K562 (cell line): ENCODE measurements around the gene ARHGAP22. TPM values are rescaled to one million over a fixed set of nuclear protein-coding genes. Genes with fewer than 3 reads are reported as not detected.

Experiments used
- ATAC-seq: fragments of 200-7000 bp; cut with Tn5 transposase; 3 replicates; pipeline ENCODE4 v1.9.1; 2020; ENCODE audit warnings: moderate library complexity
- BruUV-seq: library from RNA; stranded (reverse); fragments of 400-500 nt; replicated peaks from 2 replicates; lab custom pipeline; 2021; lab: Mats Ljungman, UMichigan
- CTCF ChIA-PET: fragments of 300-600 bp; formaldehyde crosslinking; extraction: SDS; loops from one replicate; lab custom pipeline; 2021; ENCODE audit warnings: low intra/inter-chr PET ratio; lab: Yijun Ruan, JAX
- POLR2A ChIA-PET: fragments of 300-600, 350-650 bp; sonication (Branson Sonifier 250); formaldehyde crosslinking; extraction: SDS; loops from one replicate; lab custom pipeline; 2021; ENCODE audit warnings: antibody characterized with exemption, inconsistent platforms; lab: Yijun Ruan, JAX
- DNase-seq, 4 experiments: peaks; one replicate each; pipeline versions ENCODE4 v3.0.0 to v3.0.0-alpha.2; 2011 to 2018; ENCODE audit warnings: low spot score in 3 of 4, mixed read lengths in 3 of 4; ENCODE audit errors: extremely low read depth in 1 of 4
- FAIRE-seq: peaks from 2 replicates; lab custom pipeline; 2011; peaks lifted over from hg19 to GRCh38; lab: Jason Lieb, UNC
- H2AFZ ChIP-seq: 2 replicates; pipeline ENCODE4 v1.6.0; 2011; ENCODE audit warnings: low read depth, low read length, control low read depth, inconsistent platforms
- H3K27ac ChIP-seq: fragments of 200-600 bp; 3 replicates; pipeline ENCODE4 v1.8.0; 2011; ENCODE audit warnings: low read depth, mild to moderate bottlenecking, control low read depth, inconsistent platforms, low read length, moderate library complexity, mixed read lengths; ENCODE audit errors: extremely low read depth
- H3K27me3 ChIP-seq, 2 experiments: fragments of 300-600 bp in 1 of 2; 2 replicates in 1 of 2; 3 replicates in 1 of 2; pipeline versions ENCODE4 v1.6.0 to v1.8.0; 2011; ENCODE audit warnings: inconsistent platforms in 2 of 2, low read length in 2 of 2, mild to moderate bottlenecking in 1 of 2, mixed read lengths in 1 of 2, moderate library complexity in 1 of 2; ENCODE audit not compliant: control insufficient read depth in 2 of 2, insufficient read depth in 2 of 2
- H3K36me3 ChIP-seq: fragments of 300-600 bp; 3 replicates; pipeline ENCODE4 v1.8.0; 2011; ENCODE audit warnings: mild to moderate bottlenecking, low read length, inconsistent platforms; ENCODE audit not compliant: control insufficient read depth, insufficient read depth
- H3K4me1 ChIP-seq, 2 experiments: fragments of 200-600 bp in 1 of 2; replicated peaks in 1 of 2; 2 replicates in 1 of 2; 3 replicates in 1 of 2; pipeline versions ENCODE4 v1.5.1 to v1.8.0; 2011; ENCODE audit warnings: inconsistent platforms in 2 of 2, low read length in 2 of 2, mild to moderate bottlenecking in 1 of 2, mixed read lengths in 1 of 2, moderate library complexity in 1 of 2; ENCODE audit not compliant: control insufficient read depth in 2 of 2, insufficient read depth in 2 of 2
- H3K4me2 ChIP-seq: 2 replicates; pipeline ENCODE4 v1.6.1; 2011; ENCODE audit warnings: low read length, control low read depth, inconsistent platforms, mixed read lengths; ENCODE audit not compliant: insufficient read depth
- H3K4me3 ChIP-seq: fragments of 200-600 bp; sonication (generic), shearing (Covaris generic); 2 replicates; pipeline ENCODE4 v1.5.1; 2016; ENCODE audit warnings: control low read depth, inconsistent platforms
- H3K79me2 ChIP-seq: fragments of 200-600 bp; 3 replicates; pipeline ENCODE4 v1.8.0; 2011; ENCODE audit warnings: low read length, inconsistent platforms; ENCODE audit not compliant: control insufficient read depth, insufficient read depth
- H3K9ac ChIP-seq, 2 experiments: 2 replicates each; pipeline versions ENCODE4 v1.6.0 to v1.6.1; 2011; ENCODE audit warnings: low read depth in 2 of 2, low read length in 2 of 2, control low read depth in 1 of 2, inconsistent platforms in 1 of 2, mild to moderate bottlenecking in 1 of 2, mixed read lengths in 1 of 2; ENCODE audit not compliant: insufficient read depth in 1 of 2
- H3K9me1 ChIP-seq: one replicate; pipeline ENCODE4 v1.6.0; 2011; ENCODE audit warnings: inconsistent platforms, mild to moderate bottlenecking, low read length, moderate library complexity; ENCODE audit not compliant: control insufficient read depth, insufficient read depth
- H3K9me3 ChIP-seq: replicated peaks from 2 replicates; pipeline ENCODE4 v1.5.1; 2011; ENCODE audit warnings: low read depth, low read length, inconsistent platforms; ENCODE audit not compliant: control insufficient read depth, insufficient read depth
- H4K20me1 ChIP-seq: replicated peaks from 2 replicates; pipeline ENCODE4 v1.6.1; 2011; ENCODE audit warnings: low read length, inconsistent platforms, mixed read lengths; ENCODE audit not compliant: control insufficient read depth, insufficient read depth
- GATAD2A ChIP-seq: fragments of 450-650 bp; IDR thresholded peaks from 2 replicates; pipeline ENCODE4 v1.6.1; 2017
- MAX ChIP-seq: sonication (generic); formaldehyde crosslinking; IDR thresholded peaks from 2 replicates; pipeline ENCODE4 v1.9.0; 2022; ENCODE audit warnings: mild to moderate bottlenecking, missing genetic modification reagents
- RBFOX2 ChIP-seq: fragments of 200-400 bp; formaldehyde crosslinking; IDR thresholded peaks from 2 replicates; pipeline ENCODE4 v1.6.1; 2017; ENCODE audit warnings: low read depth, mild to moderate bottlenecking, low read length, moderate library complexity
- RNF2 ChIP-seq: sonication (generic); IDR thresholded peaks from 2 replicates; pipeline ENCODE4 v1.6.1; 2016
- TAL1 ChIP-seq: fragments of 450-650 bp; IDR thresholded peaks from 2 replicates; pipeline ENCODE4 v1.6.1; 2016; ENCODE audit warnings: mild to moderate bottlenecking
- TBP ChIP-seq: optimal IDR thresholded peaks from 2 replicates; pipeline ENCODE3; 2011; ENCODE audit warnings: low read depth, low read length, improper control_type of control experiment
- ZBTB7A ChIP-seq: IDR thresholded peaks from 2 replicates; pipeline ENCODE4 v1.6.1; 2011; ENCODE audit warnings: low read depth, mild to moderate bottlenecking, low read length, moderate library complexity, borderline replicate concordance; ENCODE audit not compliant: control insufficient read depth
- ZNF175 ChIP-seq: fragments of 200-800 bp; sonication (Bioruptor generic); IDR thresholded peaks from 2 replicates; pipeline ENCODE4 v1.6.1; 2016; ENCODE audit warnings: low read depth, mild to moderate bottlenecking, missing genetic modification characterization, missing compliant biosample characterization
- ZNF311 ChIP-seq: fragments of 250-450 bp; sonication (Bioruptor Pico); IDR thresholded peaks from 2 replicates; pipeline ENCODE4 v1.4.0; 2020; ENCODE audit warnings: mild to moderate bottlenecking, moderate library complexity
- ZNF395 ChIP-seq: fragments of 200-800 bp; sonication (Bioruptor generic); IDR thresholded peaks from 2 replicates; pipeline ENCODE4 v1.6.1; 2017; ENCODE audit warnings: missing genetic modification characterization, missing compliant biosample characterization
- ZNF639 ChIP-seq, 2 experiments: fragments of 200-800 bp in 1 of 2; sonication (Bioruptor generic) in 1 of 2; sonication (generic) in 1 of 2; formaldehyde crosslinking in 1 of 2; IDR thresholded peaks in 1 of 2; conservative IDR thresholded peaks in 1 of 2; 2 replicates each; pipeline versions ENCODE4 v1.5.0 to v1.6.1; 2016 to 2020; ENCODE audit warnings: missing compliant biosample characterization in 1 of 2, missing genetic modification characterization in 1 of 2, missing genetic modification reagents in 1 of 2
- ZNF740 ChIP-seq, 3 experiments: fragments of 200-800 bp in 1 of 3; sonication (Bioruptor generic) in 1 of 3; sonication (generic) in 1 of 3; formaldehyde crosslinking in 1 of 3; IDR thresholded peaks; 2 replicates each; pipeline versions ENCODE4 v1.6.1 to v1.8.0; 2016 to 2022; ENCODE audit warnings: mild to moderate bottlenecking in 2 of 3, missing compliant biosample characterization in 2 of 3, missing genetic modification characterization in 2 of 3, missing genetic modification reagents in 1 of 3
- WGBS: fragments of 100-300 bp; shearing (Covaris generic); methylation state at CpG from one replicate; pipeline ENCODE4 v1.1.6; 2016; ENCODE audit warnings: low coverage, mixed read lengths; ENCODE audit not compliant: insufficient coverage; ENCODE audit errors: missing lambda C conversion rate; 5-methylcytosine and 5-hydroxymethylcytosine counted together
- in situ Hi-C: fragments of 300-500 bp; cut with MboI; formaldehyde crosslinking; loops from 4 replicates; pipeline ENCODE4 v1.15.0; 2018; ENCODE audit warnings: inconsistent platforms, mixed read lengths
- intact Hi-C: fragments of 100-400 bp; cut with micrococcal nuclease; formaldehyde crosslinking; loops from 2 replicates; pipeline ENCODE4 v1.14.2; 2022
- polyA plus RNA-seq, 8 experiments: library from polyadenylated mRNA; depleted of rRNA in 4 of 8; stranded (reverse) in 5 of 8; unstranded in 3 of 8; fragments of >200 nt; fragmentation: Nextera tagmentation in 2 of 8; fragmentation: Illumina TruSeq in 1 of 8; extraction: Ambion mirVana in 2 of 8; extraction: Trizol in 1 of 8; gene quantifications; 2 replicates each; pipeline versions ENCODE4 v1.2.1 to v1.2.3, GENCODE V29; 2011 to 2014; ENCODE audit warnings: inconsistent platforms in 1 of 8, missing spikeins in 1 of 8
- total RNA-seq, 7 experiments: library from RNA; depleted of rRNA in 6 of 7; stranded (reverse); fragments of >200 nt in 6 of 7; fragmentation: Illumina TruSeq in 2 of 7; extraction: Trizol in 2 of 7; gene quantifications; 2 replicates each; pipeline versions ENCODE4 v1.2.1 to v1.2.3, GENCODE V29; 2011 to 2021; ENCODE audit warnings: low replicate concordance in 1 of 7

The ARHGAP22 gene
- total and polyA plus RNA-seq, 9 of the 15 experiments (the other 6 are each of a cell fraction or from before 2014, with no cell fraction given), result 1.3 to 28.1 (median 12.7) TPM

GRCh38 chr10:48456808-48457761, 147.8 kb downstream of the ARHGAP22 start:
- peaks cover 45% of the 10 kb centered on the region; the same call in 2 of the 3 replicates for H3K36me3 ChIP-seq
- TF ChIP-seq TBP (peak; percentile 1), ZNF639 (CRISPR knock-in tag; conservative IDR thresholded peaks at IDR 0.05 in 1 of 2, IDR thresholded peaks at IDR 0.05 in 1 of 2) (0 out of 4 replicates have a peak, but pooled peaks of 1 of the 2 experiments have one; percentile 49), ZNF175 (CRISPR knock-in tag) (no peak), TAL1 (no peak), ZNF311 (0 out of 2 replicates have a peak, but pooled peaks have one; percentile 24), ZBTB7A (0 out of 2 replicates have a peak, but pooled peaks have one; percentile 7), ZNF740 (CRISPR knock-in tag; IDR thresholded peaks at IDR 0.05) (no peak), ZNF740 (tag; IDR thresholded peaks at IDR 0.05) (0 out of 4 replicates have a peak, but pooled peaks of 1 of the 2 experiments have one; percentile 4), RNF2 (peak; percentile 33; the same call in 1 of the 2 replicates), RBFOX2 (peak; percentile 10; the same call in 1 of the 2 replicates), ZNF395 (CRISPR knock-in tag) (peak; percentile 21; the same call in 1 of the 2 replicates), MAX (CRISPR knock-in tag) (peak; percentile 17; the same call in 1 of the 2 replicates), GATAD2A (0 out of 2 replicates have a peak, but pooled peaks have one; percentile 1)

More at GRCh38 chr10:48456808-48457761, 147.8 kb downstream of the ARHGAP22 start:
- no peaks in the 10 kb centered on the region for H3K9me1 ChIP-seq
- DNase-seq (peak in 2 of 4 experiments; percentile 53 to 56), ATAC-seq (peak; percentile 38), FAIRE-seq (no peak)
- H3K9me3 ChIP-seq, result no peaks in the 10 kb centered on the region
- peak overlapping the region; percentile 37 for H3K4me2 ChIP-seq
- no TSS peak for BruUV-seq
- ChIA-PET CTCF (interaction anchor here (0.6 kb wide), 1 partner anchor 1886 kb away, joined by 3 read pairs; no protein-coding TSS in a partner anchor), POLR2A (interaction anchor here (0.7 to 3.0 kb wide), 5 partner anchors 8 to 268 kb away, joined by 3 to 17 read pairs (median 3); no protein-coding TSS in a partner anchor)
- no peak overlapping the region for H3K4me3 ChIP-seq
- peak overlapping the region; percentile 72; the same call in 1 of the 2 replicates for H2AFZ ChIP-seq
- 52% methylated on average over 23 of the region's 24 CpGs for WGBS
- peak overlapping the region; percentile 21 to 82; a peak in 3 of 4 replicates for H3K9ac ChIP-seq
- peaks cover 22% of the 10 kb centered on the region; the same call in 2 of the 3 replicates for H3K79me2 ChIP-seq
- peak overlapping the region; percentile 62; the same call in 2 of the 3 replicates for H3K27ac ChIP-seq
- no peaks in the 10 kb centered on the region for H4K20me1 ChIP-seq
- H3K27me3 ChIP-seq, result no peaks in the 10 kb centered on the region
- intact Hi-C loops, result loop anchor here (2.0 kb wide), 1 partner anchor 14 kb away; no protein-coding TSS in a partner anchor
- in situ Hi-C loops, result no loop called here
- H3K4me1 ChIP-seq, result peaks cover 62 to 74% of the 10 kb centered on the region in 2 experiments
